GM19193 (cell line): ENCODE data around the gene UBE2L5.

Source experiments
- POLR2A ChIP-seq: IDR thresholded peaks from 4 replicates; pipeline ENCODE4 v1.6.1; 2011; ENCODE audit not compliant: insufficient read depth, insufficient read length; ENCODE audit errors: extremely low read depth

UBE2L5 gene

DNA sequence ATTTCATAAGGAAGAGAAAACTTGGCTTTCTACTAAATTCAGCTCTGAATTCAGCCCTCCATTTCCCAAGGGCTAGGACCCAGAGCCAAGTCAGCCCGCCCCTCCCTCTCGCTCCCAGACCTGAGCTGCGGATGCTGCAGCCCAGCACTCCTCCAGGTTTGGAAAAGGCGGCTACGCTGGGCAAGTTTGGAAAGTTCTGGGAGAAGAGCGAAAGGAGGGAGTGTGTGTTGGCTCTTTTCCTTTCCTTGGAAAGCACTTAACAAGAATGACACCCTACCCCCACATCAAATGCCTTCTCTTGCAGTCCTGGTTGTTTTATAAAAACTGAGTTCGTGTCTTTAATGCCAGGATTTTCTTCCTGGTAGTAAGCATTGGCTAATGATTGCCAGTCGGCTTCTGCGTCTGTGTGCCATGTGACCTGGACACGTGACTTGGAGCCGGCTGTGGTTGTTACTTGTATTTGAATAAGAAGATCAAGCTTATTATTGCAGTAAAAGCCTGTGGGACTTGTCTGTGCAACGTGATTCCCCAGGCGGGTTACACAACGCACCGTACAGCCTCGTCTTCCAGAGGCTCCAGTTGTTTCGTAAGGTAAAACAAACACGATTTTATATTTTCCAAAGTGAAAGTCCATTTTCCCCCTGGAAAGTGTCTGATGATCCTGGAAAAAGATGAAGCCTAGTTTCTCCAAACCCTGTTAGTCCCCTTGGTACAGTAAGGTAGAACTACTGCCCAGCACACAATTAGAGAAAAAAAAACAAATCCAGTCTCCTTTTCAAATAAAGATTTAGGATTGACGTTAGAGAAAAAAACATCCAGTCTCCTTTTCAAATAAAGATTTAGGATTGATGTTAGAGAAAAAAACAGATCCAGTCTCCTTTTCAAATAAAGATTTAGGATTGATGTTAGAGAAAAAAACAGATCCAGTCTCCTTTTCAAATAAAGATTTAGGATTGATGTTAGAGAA, 26.8 kb upstream of the UBE2L5 start:
- TF ChIP-seq POLR2A: peak; percentile 55

DNA sequence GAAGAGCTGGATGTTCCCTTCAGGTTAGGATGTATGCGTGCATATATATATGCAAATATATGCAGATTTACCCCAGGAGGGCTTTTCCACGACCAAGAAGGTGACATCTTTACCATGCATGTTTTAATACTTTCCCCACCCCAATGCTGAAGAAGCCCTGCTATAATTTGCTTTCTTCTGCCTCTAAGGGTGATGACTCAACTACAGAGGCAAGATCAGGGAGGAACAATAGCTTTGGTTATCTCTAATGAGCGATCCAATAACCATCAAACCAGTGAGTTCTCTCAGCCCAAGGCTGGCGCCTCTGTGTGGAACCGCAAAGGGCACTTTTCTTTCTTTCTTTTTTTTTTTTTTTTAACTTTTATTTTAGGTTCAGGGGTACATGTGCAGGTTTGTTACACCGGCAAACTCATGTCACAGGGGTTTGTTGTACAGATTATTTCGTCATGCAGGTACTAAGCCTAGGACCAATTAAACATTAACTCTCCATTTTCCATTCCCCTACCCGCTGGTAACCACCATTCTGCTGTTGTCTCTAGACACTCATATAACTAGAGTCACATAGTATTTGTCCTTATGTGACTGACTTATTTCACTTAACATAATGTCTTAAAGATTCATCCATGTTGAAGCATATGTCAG, 25.7 kb upstream of the UBE2L5 start:
- no peak for TF ChIP-seq POLR2A

DNA sequence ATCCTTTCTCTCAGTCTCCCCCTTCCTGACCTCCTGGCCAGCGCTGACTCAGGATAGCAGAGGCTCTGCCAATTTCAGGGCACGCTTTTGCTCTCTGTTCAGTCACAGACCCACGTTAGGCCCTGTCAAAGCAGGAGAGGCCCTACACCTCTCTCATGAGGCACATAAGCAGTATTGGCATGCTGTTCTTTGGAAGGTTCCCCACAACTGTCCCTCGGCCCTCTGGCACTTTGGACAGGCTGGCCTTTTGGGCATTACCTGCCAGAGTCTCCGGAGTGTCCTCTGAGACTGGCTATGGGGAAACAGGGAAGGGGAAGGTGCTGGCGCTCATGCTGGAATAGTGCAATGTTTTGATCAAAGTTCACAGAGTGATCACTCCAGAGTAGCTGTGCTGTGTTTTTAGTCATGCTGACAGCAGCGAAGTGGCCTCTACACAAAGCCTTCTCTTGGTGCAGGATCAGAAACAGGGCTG, 23.7 kb upstream of the UBE2L5 start:
- TF ChIP-seq POLR2A: no peak

DNA sequence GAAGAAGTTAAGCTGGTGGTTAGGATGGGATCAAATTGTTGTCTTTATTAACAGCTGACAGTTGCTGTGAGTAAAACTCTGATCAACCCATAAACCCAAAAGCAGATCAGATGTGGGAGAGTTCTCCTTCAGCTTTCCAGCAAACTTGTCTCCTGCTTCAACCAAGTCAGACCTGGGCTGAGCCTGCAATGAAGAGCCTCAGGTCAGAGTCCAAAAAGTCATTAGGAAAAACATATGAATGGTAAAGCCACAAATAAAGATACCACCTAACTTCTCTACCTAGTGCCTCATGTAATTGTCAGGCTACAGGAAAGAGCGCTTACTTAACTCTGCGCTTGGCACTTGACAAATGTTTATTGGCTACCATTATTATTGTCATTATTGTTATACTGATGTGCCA, 21.9 kb upstream of the UBE2L5 start:
- no peak for TF ChIP-seq POLR2A

DNA sequence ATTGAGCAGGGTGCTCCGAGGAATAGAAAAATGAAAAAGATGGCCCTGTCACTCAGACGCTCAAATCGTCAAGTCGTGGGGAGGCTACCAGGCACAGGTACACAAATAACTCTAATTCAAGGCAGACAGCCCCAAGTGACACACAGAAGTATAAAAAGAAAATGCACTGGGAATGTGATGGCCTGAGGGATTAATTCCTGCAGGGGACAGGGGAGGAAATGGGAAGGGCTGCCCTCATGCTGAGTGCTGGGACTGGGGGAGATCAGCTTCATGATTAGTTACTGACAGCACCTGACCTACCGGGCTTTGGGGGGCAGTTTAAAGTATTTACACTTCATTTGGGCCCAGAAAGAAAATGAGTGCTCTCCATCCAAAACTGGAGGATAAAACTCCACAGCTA, 20.9 kb upstream of the UBE2L5 start:
- TF ChIP-seq POLR2A: no peak

DNA sequence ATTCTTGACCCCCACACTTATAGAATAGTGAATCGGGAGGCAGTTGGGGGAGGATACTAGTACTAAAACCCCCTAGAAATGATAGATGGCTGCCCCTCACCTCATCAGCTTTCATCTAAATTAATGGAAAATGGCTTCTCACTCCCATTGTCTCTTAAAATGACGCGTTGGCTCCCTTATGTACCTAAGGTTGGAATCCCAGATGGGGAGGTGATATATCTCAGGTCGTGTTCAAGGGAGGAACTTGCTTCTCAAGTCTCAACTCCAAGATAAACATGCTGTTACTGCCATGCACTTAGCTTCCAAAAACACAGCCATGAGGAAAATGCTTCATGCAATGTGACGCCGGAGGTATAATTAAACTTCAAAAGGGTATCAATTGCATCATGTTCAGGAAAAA, 18.8 kb upstream of the UBE2L5 start:
- no peak for TF ChIP-seq POLR2A

DNA sequence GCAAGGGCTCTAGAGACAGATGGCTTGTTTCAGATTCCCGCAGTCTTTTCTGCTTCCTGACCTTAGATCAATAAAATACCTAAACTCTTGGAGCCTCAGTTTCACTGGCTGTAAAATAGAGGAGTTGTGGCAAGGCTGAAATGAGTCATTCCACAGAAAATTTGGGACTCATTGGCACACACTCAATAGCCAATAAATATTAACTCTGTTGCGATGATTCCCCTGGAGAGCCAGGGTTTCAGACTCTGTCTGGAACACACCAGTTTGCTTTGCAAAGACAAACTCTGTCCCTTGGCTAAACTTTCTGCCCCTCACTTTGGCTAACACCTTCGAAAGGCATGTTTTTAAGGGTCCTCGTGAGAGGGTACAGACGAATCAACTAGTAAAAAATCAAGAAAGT, 18.1 kb upstream of the UBE2L5 start:
- TF ChIP-seq POLR2A: no peak

DNA sequence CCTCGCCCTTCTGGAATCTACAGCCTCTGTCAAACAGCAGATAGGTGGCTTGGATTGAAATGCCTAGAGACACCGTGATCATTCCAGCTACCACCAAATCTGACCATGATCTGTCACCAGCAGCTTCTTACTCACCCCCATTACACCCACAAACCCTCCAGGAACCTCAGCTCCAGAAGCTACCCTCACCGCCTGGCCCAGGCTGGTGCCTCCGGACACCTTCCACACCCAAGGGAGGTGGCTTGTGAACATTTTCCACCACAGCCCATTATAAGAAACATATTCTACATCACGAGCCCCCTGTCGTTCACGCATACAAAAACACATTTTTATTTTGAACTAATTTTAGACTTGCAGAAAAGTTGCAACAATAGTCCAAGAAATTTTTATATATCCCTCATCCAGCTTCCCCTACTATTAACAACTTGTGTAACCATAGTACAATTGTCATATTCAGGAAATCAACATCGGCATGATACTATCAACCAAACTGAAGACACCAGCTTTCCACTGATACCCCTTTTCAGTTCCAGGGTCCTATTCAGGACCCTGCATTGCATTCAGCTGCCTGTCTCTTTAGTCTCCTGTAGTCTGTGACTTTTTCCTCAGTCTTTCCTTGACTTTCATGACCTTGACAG, 15.4 kb upstream of the UBE2L5 start:
- TF ChIP-seq POLR2A: no peak

DNA sequence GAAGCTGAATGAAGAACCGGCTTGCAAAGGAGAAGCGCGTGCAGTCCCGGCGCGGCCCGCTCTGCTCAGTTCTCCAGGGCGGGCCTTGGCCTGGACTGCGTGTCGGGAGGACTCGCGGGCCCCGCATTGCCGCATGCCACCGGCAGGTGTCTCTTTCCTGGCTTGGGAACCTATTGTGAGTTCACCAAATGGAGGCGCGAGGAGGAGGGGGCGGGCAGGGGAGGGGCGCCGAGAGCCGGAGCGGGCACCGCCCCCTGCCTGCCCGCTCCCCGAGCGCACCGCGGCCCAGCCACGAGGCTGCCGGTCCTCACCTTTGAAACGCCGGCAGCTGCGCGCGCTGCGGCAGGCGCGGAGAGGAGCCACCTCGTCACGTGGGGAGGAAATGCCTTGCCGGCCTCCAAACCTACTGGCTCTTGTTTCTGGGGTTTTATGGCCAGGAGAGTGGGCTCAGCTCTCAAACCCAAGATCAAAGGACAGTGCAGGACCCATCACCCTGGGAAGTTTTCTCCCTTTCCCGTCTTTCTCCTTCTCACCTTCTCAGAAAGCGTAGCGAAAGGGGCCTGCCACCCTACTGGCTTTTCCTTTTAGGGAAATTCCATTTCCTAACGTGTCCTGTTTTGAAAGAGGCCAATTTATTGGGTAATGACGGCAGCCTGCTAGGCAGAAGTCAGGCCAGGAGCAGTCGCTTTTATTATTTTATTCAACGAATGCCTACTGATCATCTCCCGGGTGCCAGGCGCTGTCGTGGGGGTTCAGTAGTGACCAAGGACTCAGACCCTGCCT, 13.8 kb upstream of the UBE2L5 start:
- TF ChIP-seq POLR2A: peak; percentile 50

DNA sequence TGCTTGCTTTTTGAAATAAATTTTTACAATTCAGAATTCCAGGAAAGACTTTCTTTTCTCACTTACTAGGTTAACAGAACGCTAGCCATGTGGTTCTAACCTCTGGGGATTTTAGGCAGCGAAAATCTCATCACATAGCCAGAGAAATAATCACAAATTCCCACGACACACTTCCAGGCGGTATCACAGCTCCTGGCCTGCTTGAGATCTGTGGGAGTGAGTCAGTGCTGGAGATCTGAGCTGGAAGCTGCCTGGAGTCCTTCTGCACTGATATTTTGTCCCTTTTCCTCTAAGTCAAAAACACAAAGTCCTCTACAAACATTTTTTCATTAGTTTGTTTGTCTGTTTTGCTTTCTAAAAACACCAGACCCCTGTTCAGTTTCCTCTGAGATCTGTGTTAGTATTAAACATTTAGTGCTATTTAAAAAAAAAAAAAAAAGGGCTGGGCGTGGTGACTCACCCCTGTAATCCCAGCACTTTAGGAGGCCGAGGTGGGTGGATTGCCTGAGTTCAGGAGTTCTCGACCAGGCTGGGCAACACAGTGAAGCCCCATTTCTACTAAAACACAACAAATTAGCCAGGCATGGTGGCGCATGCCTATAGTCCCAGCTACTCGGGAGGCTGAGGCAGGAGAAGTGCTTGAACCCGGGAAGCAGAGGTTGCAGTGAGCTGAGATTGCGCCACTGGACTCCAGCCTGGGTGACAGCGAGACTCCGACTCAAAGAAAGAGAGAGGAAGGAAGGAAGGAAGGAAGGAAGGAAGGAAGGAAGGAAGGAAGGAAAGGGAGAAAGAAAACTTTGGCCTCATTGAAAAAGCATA, 12.2 kb upstream of the UBE2L5 start:
- TF ChIP-seq POLR2A: no peak

DNA sequence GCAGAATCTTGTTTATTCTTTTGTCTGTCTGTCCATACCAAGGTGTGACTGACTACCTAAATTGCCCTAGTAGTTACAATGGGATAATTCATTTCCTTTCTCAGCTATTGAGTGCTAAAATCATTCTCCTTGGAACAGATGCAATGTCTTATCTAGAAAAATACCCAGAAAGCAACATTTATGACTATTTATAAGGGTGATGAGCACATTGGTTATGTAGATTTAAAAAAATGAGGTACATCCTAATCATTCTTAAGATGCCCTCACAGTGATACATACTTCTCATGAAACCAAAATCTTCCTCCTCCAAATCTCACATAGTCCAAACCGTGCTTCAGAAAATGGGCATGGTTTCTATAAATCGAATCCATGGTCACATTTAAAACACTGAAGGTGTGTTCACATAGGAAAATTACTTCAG, 11.6 kb upstream of the UBE2L5 start:
- no peak for TF ChIP-seq POLR2A

DNA sequence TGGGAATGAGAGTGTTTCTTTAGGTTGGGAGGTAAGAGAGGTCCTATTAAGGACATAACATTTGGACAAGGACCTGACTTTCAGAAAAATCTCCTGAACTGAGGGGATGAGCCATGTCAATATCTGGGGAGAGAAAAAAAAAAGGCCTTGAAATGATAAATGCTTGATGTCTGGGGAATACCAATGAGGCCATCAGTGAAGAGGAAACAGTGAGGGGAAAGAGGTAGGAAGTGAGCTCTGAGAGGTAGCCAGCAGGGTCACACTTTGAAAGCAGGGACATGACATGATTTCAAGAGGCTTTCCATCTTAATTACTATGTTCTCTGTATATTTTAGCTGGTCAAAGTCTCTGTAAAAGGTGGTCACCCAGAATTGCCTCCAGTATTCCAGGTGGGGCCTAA, 9.9 kb upstream of the UBE2L5 start:
- TF ChIP-seq POLR2A: no peak

DNA sequence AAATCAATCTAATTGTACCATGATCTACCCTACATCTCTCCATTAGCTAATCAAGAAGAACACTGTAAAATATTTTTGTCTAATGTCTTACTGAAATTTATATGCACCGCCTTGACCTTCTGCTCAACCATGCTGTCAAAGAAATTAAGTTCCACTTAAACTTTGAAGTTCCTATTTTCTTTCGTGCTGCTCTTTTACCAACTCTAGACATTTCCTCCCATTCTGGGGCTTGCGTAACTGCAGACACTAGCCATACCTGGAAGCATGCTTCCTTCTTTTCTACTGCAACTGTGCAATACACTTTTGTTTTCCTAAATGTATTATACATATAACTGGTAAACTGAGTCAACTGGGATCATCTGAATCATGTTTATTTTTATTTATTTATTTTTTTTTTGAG, 8.5 kb upstream of the UBE2L5 start:
- TF ChIP-seq POLR2A: no peak
